Natural killer cell (primary cell): Measurements from ENCODE around the gene FSTL4. TPM values are rescaled to one million over a fixed set of nuclear protein-coding genes. Genes with fewer than 3 reads are reported as not detected.

Source experiments
- ATAC-seq, 3 donors: fragments of 150-1000 bp in 2 of 3; fragments of 200-7000 bp in 1 of 3; cut with Tn5 transposase; 1 replicate in 1 of 3; 2 replicates in 2 of 3; pipeline ENCODE4 v1.10.0; 2021; ENCODE audit warnings: mild to moderate bottlenecking in 2 of 3, moderate library complexity in 2 of 3
- DNase-seq, 2 donors: peaks; one replicate each; pipeline versions ENCODE4 v3.0.0 to v3.0.0-alpha.2; 2013 to 2021; ENCODE audit warnings: mixed read lengths in 1 of 2
- H3K27ac ChIP-seq: one replicate; pipeline ENCODE4 v1.5.1; 2013; ENCODE audit warnings: mild to moderate bottlenecking, low read length
- H3K27me3 ChIP-seq: one replicate; pipeline ENCODE4 v1.6.1; 2013; ENCODE audit warnings: low read length; ENCODE audit not compliant: control insufficient read depth, insufficient read depth
- H3K36me3 ChIP-seq: one replicate; pipeline ENCODE4 v1.6.1; 2013; ENCODE audit warnings: low read length; ENCODE audit not compliant: control insufficient read depth, insufficient read depth
- H3K4me1 ChIP-seq: one replicate; pipeline ENCODE4 v1.6.1; 2013; ENCODE audit warnings: low read length; ENCODE audit not compliant: control insufficient read depth, insufficient read depth
- H3K4me3 ChIP-seq: one replicate; pipeline ENCODE4 v1.5.1; 2013; ENCODE audit warnings: low read length
- H3K9me3 ChIP-seq: one replicate; pipeline ENCODE4 v1.6.1; 2013; ENCODE audit warnings: low read length; ENCODE audit not compliant: control insufficient read depth, insufficient read depth
- H3K27ac Mint-ChIP-seq, 2 donors: one replicate each; pipeline ENCODE4 v1.8.0; 2022; ENCODE audit warnings: mild to moderate bottlenecking in 2 of 2, mixed read lengths in 2 of 2, moderate library complexity in 1 of 2
- H3K27me3 Mint-ChIP-seq, 2 donors: one replicate each; pipeline ENCODE4 v1.8.0; 2022; ENCODE audit warnings: low read depth in 2 of 2, mixed read lengths in 2 of 2
- H3K36me3 Mint-ChIP-seq: one replicate; pipeline ENCODE4 v1.8.0; 2022; ENCODE audit warnings: mixed read lengths
- H3K4me1 Mint-ChIP-seq, 2 donors: one replicate each; pipeline ENCODE4 v1.8.0; 2022; ENCODE audit warnings: mixed read lengths in 2 of 2
- H3K4me3 Mint-ChIP-seq: one replicate; pipeline ENCODE4 v1.8.0; 2022; ENCODE audit warnings: mild to moderate bottlenecking, moderate library complexity, mixed read lengths
- H3K9me3 Mint-ChIP-seq, 2 donors: one replicate each; pipeline ENCODE4 v1.8.0; 2022; ENCODE audit warnings: mixed read lengths in 2 of 2
- WGBS: methylation state at CpG from one replicate; pipeline ENCODE4 v1.1.7; 2013; ENCODE audit warnings: missing lambda C conversion rate; ENCODE audit not compliant: insufficient coverage; 5-methylcytosine and 5-hydroxymethylcytosine counted together
- intact Hi-C: fragments of 100-400 bp; cut with micrococcal nuclease; formaldehyde crosslinking; loops from one replicate; pipeline ENCODE4 v1.14.2; 2022
- total RNA-seq, 4 donors: library from RNA; stranded (reverse); fragments of 120-200 nt in 1 of 4; gene quantifications; one replicate each; pipeline versions ENCODE4 v1.2.3 to v1.2.4, GENCODE V29; 2013 to 2022
- TF ChIP-seq, protein P1 (sequence below): fragments of 200-600 bp; IDR thresholded peaks from one replicate; pipeline ENCODE4 v1.8.0; 2022; ENCODE audit warnings: antibody characterized with exemption

The FSTL4 gene
- total RNA-seq, 3 donors from 2014 or later (not counting 1 experiment from before 2014, with no cell fraction given), result 0.11 to 0.75 (median 0.55) TPM

- Histone ChIP-seq H3K36me3 (no peaks in the 10 kb centered on the region), H3K27ac (no peak overlapping the region), H3K4me1 (no peaks in the 10 kb centered on the region), H3K4me3 (no peak overlapping the region), H3K9me3 (no peaks in the 10 kb centered on the region), H3K27me3 (no peaks in the 10 kb centered on the region)
- TF ChIP-seq, protein P1, sequence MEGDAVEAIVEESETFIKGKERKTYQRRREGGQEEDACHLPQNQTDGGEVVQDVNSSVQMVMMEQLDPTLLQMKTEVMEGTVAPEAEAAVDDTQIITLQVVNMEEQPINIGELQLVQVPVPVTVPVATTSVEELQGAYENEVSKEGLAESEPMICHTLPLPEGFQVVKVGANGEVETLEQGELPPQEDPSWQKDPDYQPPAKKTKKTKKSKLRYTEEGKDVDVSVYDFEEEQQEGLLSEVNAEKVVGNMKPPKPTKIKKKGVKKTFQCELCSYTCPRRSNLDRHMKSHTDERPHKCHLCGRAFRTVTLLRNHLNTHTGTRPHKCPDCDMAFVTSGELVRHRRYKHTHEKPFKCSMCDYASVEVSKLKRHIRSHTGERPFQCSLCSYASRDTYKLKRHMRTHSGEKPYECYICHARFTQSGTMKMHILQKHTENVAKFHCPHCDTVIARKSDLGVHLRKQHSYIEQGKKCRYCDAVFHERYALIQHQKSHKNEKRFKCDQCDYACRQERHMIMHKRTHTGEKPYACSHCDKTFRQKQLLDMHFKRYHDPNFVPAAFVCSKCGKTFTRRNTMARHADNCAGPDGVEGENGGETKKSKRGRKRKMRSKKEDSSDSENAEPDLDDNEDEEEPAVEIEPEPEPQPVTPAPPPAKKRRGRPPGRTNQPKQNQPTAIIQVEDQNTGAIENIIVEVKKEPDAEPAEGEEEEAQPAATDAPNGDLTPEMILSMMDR, result no peak
- H3K27me3 Mint-ChIP-seq, result no peaks in the 10 kb centered on the region
- no peaks in the 10 kb centered on the region for H3K9me3 Mint-ChIP-seq
- intact Hi-C loops, result no loop called here
- WGBS, result 91% methylated on average over 5 of the region's 5 CpGs
- H3K4me3 Mint-ChIP-seq, result no peak overlapping the region
- ATAC-seq, result no peak
- no peaks in the 10 kb centered on the region for H3K4me1 Mint-ChIP-seq
- DNase-seq, result no peak
- no peaks in the 10 kb centered on the region for H3K36me3 Mint-ChIP-seq
- H3K27ac Mint-ChIP-seq, result no peak overlapping the region
Observed at GRCh38 chr5:133325864-133326263, 286.5 kb downstream of the FSTL4 start.

GRCh38 chr5:133324926-133325325 lies 287.4 kb downstream of the FSTL4 start:
- ATAC-seq (no peak), DNase-seq (no peak)
- no peak overlapping the region for H3K4me3 Mint-ChIP-seq
- no peaks in the 10 kb centered on the region for H3K4me1 ChIP-seq
- H3K27me3 ChIP-seq, result no peaks in the 10 kb centered on the region
- no peak overlapping the region for H3K4me3 ChIP-seq
- no peaks in the 10 kb centered on the region for H3K9me3 ChIP-seq
- H3K27ac ChIP-seq, result no peak overlapping the region
- no peaks in the 10 kb centered on the region for H3K4me1 Mint-ChIP-seq
- intact Hi-C loops, result no loop called here
- no peaks in the 10 kb centered on the region for H3K9me3 Mint-ChIP-seq
- no peaks in the 10 kb centered on the region for H3K36me3 ChIP-seq
- no peaks in the 10 kb centered on the region for H3K27me3 Mint-ChIP-seq
- H3K36me3 Mint-ChIP-seq, result no peaks in the 10 kb centered on the region
- WGBS, result 80% methylated on average over 4 of the region's 4 CpGs
- TF ChIP-seq, protein P1, result no peak
- H3K27ac Mint-ChIP-seq, result no peak overlapping the region

DNA sequence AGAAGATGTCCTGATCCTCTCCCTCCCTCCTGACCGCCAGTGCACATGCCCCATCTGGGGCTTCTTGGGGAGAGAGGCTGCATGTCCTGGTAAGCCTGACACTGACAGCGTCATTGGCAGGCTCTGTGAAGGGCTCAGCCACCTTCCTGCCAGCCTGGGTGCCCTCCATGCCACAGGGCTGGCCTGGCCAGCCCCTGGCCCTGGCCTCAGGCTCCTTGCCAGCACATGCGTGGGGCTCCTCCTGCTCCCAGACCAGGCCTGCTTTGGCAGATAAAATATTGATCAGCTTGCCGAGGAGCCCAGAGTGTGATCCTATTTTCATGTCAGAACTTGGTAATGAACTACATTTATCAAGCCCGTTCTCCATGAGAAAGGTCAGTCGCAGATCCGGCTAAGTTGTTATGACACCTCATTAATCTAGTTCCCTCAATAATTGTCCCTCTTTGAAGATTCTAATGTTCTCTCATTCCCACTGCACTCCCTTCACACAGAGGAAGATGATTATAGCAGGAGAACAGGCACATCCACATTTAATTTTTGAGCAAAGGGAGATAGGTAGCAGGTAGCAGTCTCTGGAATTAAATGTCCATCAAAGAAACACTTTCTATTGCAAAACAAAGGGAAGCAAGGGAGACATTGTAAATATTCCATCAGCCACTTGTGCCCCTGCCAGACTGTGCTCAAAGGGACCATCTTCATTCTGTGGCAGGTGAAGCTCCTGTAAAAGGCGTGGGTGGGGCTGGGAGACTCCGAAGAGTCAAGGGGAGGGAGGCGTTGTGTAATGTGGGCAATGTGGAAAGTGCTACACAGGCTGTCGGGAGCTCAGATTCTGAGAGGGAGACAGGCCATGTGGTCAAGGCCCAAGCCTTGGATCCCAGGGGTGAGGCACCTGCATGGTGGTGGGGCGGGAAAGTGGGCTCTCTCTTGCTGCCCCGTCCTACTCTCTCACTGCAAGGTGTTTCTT lies 288.6 kb downstream of the FSTL4 start:
- Mint-ChIP-seq H3K36me3 (no peaks in the 10 kb centered on the region), H3K27me3 (no peaks in the 10 kb centered on the region), H3K27ac (no peak overlapping the region), H3K4me1 (no peaks in the 10 kb centered on the region), H3K9me3 (no peaks in the 10 kb centered on the region), H3K4me3 (no peak overlapping the region)
- WGBS, result 87% methylated on average over 13 of the region's 13 CpGs
- DNase-seq (no peak), ATAC-seq (no peak)
- no peaks in the 10 kb centered on the region for H3K36me3 ChIP-seq
- intact Hi-C loops, result no loop called here
- H3K27me3 ChIP-seq, result no peaks in the 10 kb centered on the region
- no peaks in the 10 kb centered on the region for H3K4me1 ChIP-seq
- H3K9me3 ChIP-seq, result no peaks in the 10 kb centered on the region
- H3K27ac ChIP-seq, result no peak overlapping the region
- no peak overlapping the region for H3K4me3 ChIP-seq
- TF ChIP-seq, protein P1, result no peak
